CD14-positive monocyte (primary cell): ENCODE results near the gene CTBP2. TPM values are rescaled to one million over a fixed set of nuclear protein-coding genes. Genes with fewer than 3 reads are reported as not detected.

Source experiments
- DNase-seq, 3 donors: peaks; one replicate each; pipeline ENCODE4 v3.0.0-alpha.2; 2011 to 2022
- H2AFZ ChIP-seq: 2 replicates; pipeline ENCODE4 v1.6.0; 2012; ENCODE audit warnings: mild to moderate bottlenecking, low read depth, low read length, inconsistent platforms; ENCODE audit not compliant: insufficient read depth, poor library complexity, severe bottlenecking
- H3K27ac ChIP-seq, 2 donors: 1 replicate in 1 of 2; 2 replicates in 1 of 2; pipeline ENCODE4 v1.5.1; 2012 to 2013; ENCODE audit warnings: low read length in 2 of 2, control low read depth in 1 of 2, inconsistent platforms in 1 of 2, low read depth in 1 of 2, mild to moderate bottlenecking in 1 of 2
- H3K27me3 ChIP-seq, 2 donors: one replicate each; pipeline versions ENCODE4 v1.6.0 to v1.6.1; 2011 to 2013; ENCODE audit warnings: low read length in 2 of 2; ENCODE audit not compliant: control insufficient read depth in 2 of 2, insufficient read depth in 2 of 2
- H3K36me3 ChIP-seq, 2 donors: replicated peaks in 1 of 2; 1 replicate in 1 of 2; 2 replicates in 1 of 2; pipeline versions ENCODE4 v1.5.1 to v1.6.1; 2012 to 2013; ENCODE audit warnings: low read length in 2 of 2, control low read depth in 1 of 2, inconsistent platforms in 1 of 2, mild to moderate bottlenecking in 1 of 2; ENCODE audit not compliant: insufficient read depth in 2 of 2, control insufficient read depth in 1 of 2
- H3K4me1 ChIP-seq, 2 donors: 1 replicate in 1 of 2; 2 replicates in 1 of 2; pipeline versions ENCODE4 v1.5.1 to v1.6.1; 2012 to 2013; ENCODE audit warnings: low read length in 2 of 2, control low read depth in 1 of 2, inconsistent platforms in 1 of 2, mild to moderate bottlenecking in 1 of 2, moderate library complexity in 1 of 2; ENCODE audit not compliant: insufficient read depth in 2 of 2, control insufficient read depth in 1 of 2
- H3K4me2 ChIP-seq: replicated peaks from 2 replicates; pipeline ENCODE3; 2012; ENCODE audit warnings: low read length, moderate library complexity, mild to moderate bottlenecking; ENCODE audit not compliant: poor library complexity, severe bottlenecking; ENCODE audit errors: extremely low read depth
- H3K4me3 ChIP-seq, 3 experiments: fragments of 200-600 bp in 1 of 3; sonication (generic) in 1 of 3; replicated peaks in 1 of 3; 1 replicate in 2 of 3; 2 replicates in 1 of 3; pipeline ENCODE4 v1.5.1; 2011 to 2013; ENCODE audit warnings: low read length in 3 of 3, mild to moderate bottlenecking in 3 of 3, control low read depth in 2 of 3, low read depth in 2 of 3, inconsistent platforms in 1 of 3, moderate library complexity in 1 of 3
- H3K79me2 ChIP-seq: 2 replicates; pipeline ENCODE4 v1.6.0; 2012; ENCODE audit warnings: mild to moderate bottlenecking, control low read depth, inconsistent platforms, low read length, moderate library complexity; ENCODE audit not compliant: insufficient read depth
- H3K9ac ChIP-seq: 2 replicates; pipeline ENCODE4 v1.6.0; 2017; ENCODE audit warnings: low read length, mild to moderate bottlenecking; ENCODE audit not compliant: insufficient read depth, poor library complexity, severe bottlenecking
- H3K9me3 ChIP-seq, 2 donors: replicated peaks in 1 of 2; 1 replicate in 1 of 2; 2 replicates in 1 of 2; pipeline versions ENCODE4 v1.5.1 to v1.6.1; 2012 to 2013; ENCODE audit warnings: low read length in 2 of 2, control low read depth in 1 of 2; ENCODE audit not compliant: control insufficient read depth in 1 of 2, insufficient read depth in 1 of 2
- H4K20me1 ChIP-seq: 2 replicates; pipeline ENCODE4 v1.6.0; 2012; ENCODE audit warnings: mild to moderate bottlenecking, low read length, control low read depth, moderate library complexity; ENCODE audit not compliant: insufficient read depth
- H3K27ac Mint-ChIP-seq, 7 donors: one replicate each; pipeline ENCODE4 v1.8.0; 2020; ENCODE audit warnings: mild to moderate bottlenecking in 7 of 7, mixed read lengths in 7 of 7, moderate library complexity in 6 of 7, inconsistent platforms in 2 of 7
- H3K27me3 Mint-ChIP-seq, 3 donors: one replicate each; pipeline ENCODE4 v1.8.0; 2021 to 2022; ENCODE audit warnings: low read depth in 3 of 3, mild to moderate bottlenecking in 3 of 3, mixed read lengths in 3 of 3, moderate library complexity in 3 of 3, inconsistent platforms in 1 of 3
- H3K36me3 Mint-ChIP-seq, 2 donors: one replicate each; pipeline ENCODE4 v1.8.0; 2020; ENCODE audit warnings: mixed read lengths in 2 of 2, inconsistent platforms in 1 of 2, mild to moderate bottlenecking in 1 of 2
- H3K4me1 Mint-ChIP-seq: one replicate; pipeline ENCODE4 v1.8.0; 2020; ENCODE audit warnings: mild to moderate bottlenecking, mixed read lengths
- H3K4me3 Mint-ChIP-seq, 2 donors: one replicate each; pipeline ENCODE4 v1.8.0; 2020; ENCODE audit warnings: mild to moderate bottlenecking in 2 of 2, mixed read lengths in 2 of 2, moderate library complexity in 1 of 2
- H3K9me3 Mint-ChIP-seq, 7 donors: one replicate each; pipeline ENCODE4 v1.8.0; 2020 to 2022; ENCODE audit warnings: mixed read lengths in 7 of 7, mild to moderate bottlenecking in 6 of 7, moderate library complexity in 6 of 7, inconsistent platforms in 2 of 7
- CTCF ChIP-seq: fragments of 200-600 bp; IDR thresholded peaks from one replicate; pipeline ENCODE4 v1.8.0; 2022; ENCODE audit warnings: antibody characterized with exemption, mild to moderate bottlenecking
- WGBS: methylation state at CpG from one replicate; pipeline ENCODE4 v1.1.5; 2013; ENCODE audit warnings: missing lambda C conversion rate; ENCODE audit not compliant: insufficient coverage; 5-methylcytosine and 5-hydroxymethylcytosine counted together
- intact Hi-C, 2 donors: fragments of 100-400 bp; cut with micrococcal nuclease; formaldehyde crosslinking; loops; one replicate each; pipeline versions ENCODE4 v1.15.0 to v1.15.1; 2023
- polyA plus RNA-seq, 3 donors: library from polyadenylated mRNA; depleted of rRNA in 1 of 3; unstranded in 2 of 3; stranded (reverse) in 1 of 3; fragments of 300-500 nt in 2 of 3; fragments of >200 nt in 1 of 3; fragmentation: Illumina TruSeq in 2 of 3; gene quantifications; 1 replicate in 2 of 3; 2 replicates in 1 of 3; pipeline ENCODE4 v1.2.3, GENCODE V29; 2012 to 2021

CTBP2 gene
- polyA plus RNA-seq, 3 donors: 40.9 to 87.1 (median 41.1) TPM

- Mint-ChIP-seq H3K4me3 (no peak overlapping the region), H3K27me3 (no peaks in the 10 kb centered on the region), H3K36me3 (peaks cover 11 to 16% of the 10 kb centered on the region in 2 donors), H3K9me3 (peaks cover 0 to 2% (median 0%) of the 10 kb centered on the region in 7 donors), H3K4me1 (peaks cover 41% of the 10 kb centered on the region), H3K27ac (no peak overlapping the region)
- Histone ChIP-seq H3K4me3 (no peak overlapping the region), H3K27me3 (no peaks in the 10 kb centered on the region), H3K36me3 (no peaks in the 10 kb centered on the region), H3K79me2 (peaks cover 61% of the 10 kb centered on the region), H3K4me2 (no peak overlapping the region), H3K9ac (no peak overlapping the region), H3K4me1 (peaks cover 21 to 32% of the 10 kb centered on the region in 2 donors), H4K20me1 (peaks cover 86% of the 10 kb centered on the region), H3K9me3 (no peaks in the 10 kb centered on the region), H2AFZ (no peak overlapping the region), H3K27ac (no peak overlapping the region)
- no peak for TF ChIP-seq CTCF
- intact Hi-C loops: no loop called here
- WGBS: 100% methylated on average over 1 of the region's 3 CpGs
- DNase-seq: no peak
Measured at GRCh38 chr10:124959564-124959963, 200.8 kb downstream of the CTBP2 start.

DNA sequence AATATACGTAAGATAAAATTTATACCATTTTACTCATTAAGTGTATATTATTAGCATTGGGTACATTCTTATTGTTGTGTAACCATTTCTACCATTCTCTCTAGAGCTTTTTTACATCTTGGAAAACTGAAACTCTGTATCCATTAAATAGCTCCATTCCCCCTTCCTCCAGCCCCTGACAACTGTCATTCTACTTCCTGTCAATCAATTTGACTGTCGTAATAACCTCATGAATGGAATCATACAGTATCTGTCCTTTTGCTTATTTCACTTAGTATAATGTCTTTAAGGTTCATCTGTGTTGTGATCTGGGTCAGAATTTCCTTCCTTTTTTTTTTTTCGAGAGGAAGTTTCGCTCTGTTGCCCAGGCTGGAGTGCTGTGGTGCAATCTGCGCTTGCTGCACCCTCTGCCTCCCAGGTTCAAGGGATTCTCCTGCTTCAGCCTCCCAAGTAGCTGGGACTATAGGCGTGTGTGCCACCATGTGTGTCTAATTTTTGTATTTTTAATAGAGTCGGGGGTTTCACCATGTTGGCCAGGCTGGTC, 202.9 kb downstream of the CTBP2 start:
- Histone ChIP-seq H3K27ac (peak overlapping the region in 1 of 2 donors; percentile 71), H3K4me2 (peak overlapping the region; percentile 62), H3K27me3 (no peaks in the 10 kb centered on the region), H2AFZ (peak overlapping the region; percentile 17), H3K4me3 (peak overlapping the region in 1 of 3 experiments; percentile 54), H3K36me3 (no peaks in the 10 kb centered on the region), H3K79me2 (peaks cover 75% of the 10 kb centered on the region), H4K20me1 (peaks cover 82% of the 10 kb centered on the region), H3K9me3 (no peaks in the 10 kb centered on the region), H3K4me1 (peaks cover 18 to 24% of the 10 kb centered on the region in 2 donors), H3K9ac (no peak overlapping the region)
- no CpG with 5 or more reads among the region's 7 CpGs for WGBS
- intact Hi-C loops: no loop called here
- Mint-ChIP-seq H3K4me1 (peaks cover 33% of the 10 kb centered on the region), H3K27me3 (no peaks in the 10 kb centered on the region), H3K36me3 (peaks cover 15 to 16% of the 10 kb centered on the region in 2 donors), H3K4me3 (peak overlapping the region; percentile 31 to 78), H3K27ac (peak overlapping the region; percentile 66 to 91 (median 78)), H3K9me3 (peaks cover 0 to 2% (median 0%) of the 10 kb centered on the region in 7 donors)
- TF ChIP-seq CTCF: no peak
- peak; percentile 34 to 56 (median 49) for DNase-seq
